ENCODE results near the gene CHN1. TPM values are rescaled to one million over a fixed set of nuclear protein-coding genes. Genes with fewer than 3 reads are reported as not detected.

Gene CHN1
- total RNA-seq, 4 donors from 2014 or later: 0.66 to 4.7 (median 2.4) TPM

DNA sequence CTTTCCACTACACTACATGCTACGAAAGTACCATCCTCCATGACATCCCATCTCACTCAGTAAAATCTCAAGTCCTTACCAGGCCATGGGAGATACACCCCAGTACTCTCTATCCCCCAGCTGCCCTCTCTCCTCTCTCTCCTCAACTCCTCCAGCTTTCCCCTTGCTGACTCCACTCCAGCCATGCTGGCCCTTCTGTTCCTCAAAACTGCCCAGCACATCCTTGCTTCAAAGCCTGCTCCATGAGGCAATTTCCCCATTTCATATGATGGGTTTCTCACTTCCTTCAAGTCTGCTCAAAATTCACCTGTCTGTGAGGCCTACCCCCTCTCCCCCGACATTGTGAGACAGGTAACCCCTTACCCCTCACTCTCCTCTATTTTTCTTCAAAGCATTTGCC lies 8.6 kb downstream of the CHN1 start:
- DNase-seq: no peak
- Histone ChIP-seq H3K4me1 (peaks cover 6 to 9% of the 10 kb centered on the region in 2 donors), H3K9me3 (no peaks in the 10 kb centered on the region), H3K27ac (no peak overlapping the region), H3K36me3 (no peaks in the 10 kb centered on the region), H3K4me3 (no peak overlapping the region), H3K27me3 (peaks cover 1 to 4% (median 4%) of the 10 kb centered on the region in 3 donors)
- intact Hi-C loops (cut with DNase I; ENCODE audit: low total_unique reads): no loop called here
- TF ChIP-seq, protein P1, sequence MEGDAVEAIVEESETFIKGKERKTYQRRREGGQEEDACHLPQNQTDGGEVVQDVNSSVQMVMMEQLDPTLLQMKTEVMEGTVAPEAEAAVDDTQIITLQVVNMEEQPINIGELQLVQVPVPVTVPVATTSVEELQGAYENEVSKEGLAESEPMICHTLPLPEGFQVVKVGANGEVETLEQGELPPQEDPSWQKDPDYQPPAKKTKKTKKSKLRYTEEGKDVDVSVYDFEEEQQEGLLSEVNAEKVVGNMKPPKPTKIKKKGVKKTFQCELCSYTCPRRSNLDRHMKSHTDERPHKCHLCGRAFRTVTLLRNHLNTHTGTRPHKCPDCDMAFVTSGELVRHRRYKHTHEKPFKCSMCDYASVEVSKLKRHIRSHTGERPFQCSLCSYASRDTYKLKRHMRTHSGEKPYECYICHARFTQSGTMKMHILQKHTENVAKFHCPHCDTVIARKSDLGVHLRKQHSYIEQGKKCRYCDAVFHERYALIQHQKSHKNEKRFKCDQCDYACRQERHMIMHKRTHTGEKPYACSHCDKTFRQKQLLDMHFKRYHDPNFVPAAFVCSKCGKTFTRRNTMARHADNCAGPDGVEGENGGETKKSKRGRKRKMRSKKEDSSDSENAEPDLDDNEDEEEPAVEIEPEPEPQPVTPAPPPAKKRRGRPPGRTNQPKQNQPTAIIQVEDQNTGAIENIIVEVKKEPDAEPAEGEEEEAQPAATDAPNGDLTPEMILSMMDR (IDR thresholded peaks at IDR 0.05 in 4 of 5, conservative IDR thresholded peaks at IDR 0.05 in 1 of 5): no peak
- TF ChIP-seq POLR2A (IDR thresholded peaks at IDR 0.05): no peak
- in situ Hi-C loops (cut with MboI; ENCODE audit: low sequenced_read_pairs in 4 of 4): no loop called here
- ATAC-seq: no peak

DNA sequence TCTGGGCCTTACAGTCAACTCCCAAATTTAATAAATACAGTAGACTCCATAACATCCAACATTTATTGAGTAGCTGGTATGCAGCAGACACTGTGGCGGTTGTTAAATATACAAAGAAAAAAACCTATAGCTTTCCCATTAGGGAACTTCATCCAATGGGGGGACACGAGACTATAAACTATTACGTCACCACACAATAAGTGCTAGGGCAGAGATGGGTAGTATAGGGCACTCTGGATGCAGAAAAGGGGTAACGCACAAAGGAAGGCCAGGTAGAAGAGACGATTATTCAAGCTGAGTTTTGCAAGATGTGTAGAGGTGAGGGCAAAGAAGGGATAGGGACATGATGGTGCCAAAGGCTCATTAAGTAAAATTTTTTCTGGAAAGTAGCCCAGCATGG lies 10.8 kb downstream of the CHN1 start:
- intact Hi-C loops (cut with DNase I; ENCODE audit: low total_unique reads) (no loop called here), in situ Hi-C loops (cut with MboI; ENCODE audit: low sequenced_read_pairs in 4 of 4) (no loop called here)
- no peaks in the 10 kb centered on the region for H3K9me3 ChIP-seq
- no peak for DNase-seq
- H3K4me3 ChIP-seq: no peak overlapping the region
- TF ChIP-seq, protein P1 (IDR thresholded peaks at IDR 0.05 in 4 of 5, conservative IDR thresholded peaks at IDR 0.05 in 1 of 5): no peak
- no peak for TF ChIP-seq POLR2A (IDR thresholded peaks at IDR 0.05)
- no peaks in the 10 kb centered on the region for H3K36me3 ChIP-seq
- peaks cover 6 to 9% of the 10 kb centered on the region in 2 donors for H3K4me1 ChIP-seq
- ATAC-seq: no peak
- H3K27ac ChIP-seq: no peak overlapping the region
- no peaks in the 10 kb centered on the region for H3K27me3 ChIP-seq

DNA sequence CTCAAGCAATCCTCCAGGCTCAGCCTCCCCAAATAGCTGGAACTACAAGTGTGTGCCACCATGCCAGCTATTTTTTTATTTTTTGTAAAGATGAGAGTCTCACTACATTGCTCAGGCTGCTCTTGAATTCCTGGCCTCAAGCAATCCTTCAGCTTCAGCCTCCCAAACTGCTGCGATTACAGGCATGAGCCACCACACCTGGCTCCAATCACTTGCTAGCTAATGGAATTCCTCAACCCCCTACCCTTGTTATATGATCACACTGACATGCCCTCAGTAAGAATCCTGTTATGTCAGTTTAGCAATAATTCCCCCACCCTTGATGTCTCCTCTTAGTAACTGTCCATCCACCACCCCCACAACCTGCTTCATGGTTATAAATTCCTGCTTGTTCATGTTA lies 12.3 kb downstream of the CHN1 start:
- no peaks in the 10 kb centered on the region for H3K9me3 ChIP-seq
- no peak for TF ChIP-seq POLR2A (IDR thresholded peaks at IDR 0.05)
- TF ChIP-seq, protein P1 (IDR thresholded peaks at IDR 0.05 in 4 of 5, conservative IDR thresholded peaks at IDR 0.05 in 1 of 5): no peak
- H3K4me1 ChIP-seq: no peaks in the 10 kb centered on the region
- no peak overlapping the region for H3K4me3 ChIP-seq
- intact Hi-C loops (cut with DNase I; ENCODE audit: low total_unique reads) (no loop called here), in situ Hi-C loops (cut with MboI; ENCODE audit: low sequenced_read_pairs in 4 of 4) (no loop called here)
- H3K27me3 ChIP-seq: no peaks in the 10 kb centered on the region
- H3K36me3 ChIP-seq: no peaks in the 10 kb centered on the region
- no peak overlapping the region for H3K27ac ChIP-seq
- ATAC-seq (no peak), DNase-seq (no peak)

DNA sequence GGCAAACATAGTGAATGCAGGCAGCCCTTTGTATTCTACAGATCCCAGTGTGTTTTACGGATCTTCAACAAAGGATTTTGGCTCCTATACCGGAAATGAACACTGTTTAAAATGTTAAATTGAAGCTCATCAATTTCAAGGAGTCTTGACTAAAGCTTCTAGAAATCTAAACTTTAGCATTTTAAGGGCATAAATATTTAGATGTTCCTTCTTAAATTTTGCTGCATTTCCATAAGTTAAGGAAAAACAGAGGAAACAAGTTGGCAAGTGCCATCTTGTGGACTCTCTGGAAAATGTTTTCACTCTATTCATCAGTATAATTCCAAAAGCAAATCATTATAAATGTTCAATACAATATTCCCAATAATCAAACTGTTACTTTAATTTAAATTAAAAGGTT lies 19.6 kb downstream of the CHN1 start:
- intact Hi-C loops (cut with DNase I; ENCODE audit: low total_unique reads): loop anchor here (2.0 kb wide), 1 partner anchor 215 kb away; no protein-coding TSS in a partner anchor
- in situ Hi-C loops (cut with MboI; ENCODE audit: low sequenced_read_pairs in 4 of 4): loop anchor here (5.0 to 10.0 kb wide), 3 partner anchors 211 to 241 kb away; no protein-coding TSS in a partner anchor
- Histone ChIP-seq H3K9me3 (no peaks in the 10 kb centered on the region), H3K4me3 (no peak overlapping the region), H3K27ac (no peak overlapping the region), H3K27me3 (no peaks in the 10 kb centered on the region), H3K4me1 (no peaks in the 10 kb centered on the region), H3K36me3 (no peaks in the 10 kb centered on the region)
- ATAC-seq: no peak
- TF ChIP-seq, protein P1 (IDR thresholded peaks at IDR 0.05 in 4 of 5, conservative IDR thresholded peaks at IDR 0.05 in 1 of 5): peak in 3 of 5 experiments; percentile 44 to 45 (median 44)
- no peak for TF ChIP-seq POLR2A (IDR thresholded peaks at IDR 0.05)
- DNase-seq: no peak

DNA sequence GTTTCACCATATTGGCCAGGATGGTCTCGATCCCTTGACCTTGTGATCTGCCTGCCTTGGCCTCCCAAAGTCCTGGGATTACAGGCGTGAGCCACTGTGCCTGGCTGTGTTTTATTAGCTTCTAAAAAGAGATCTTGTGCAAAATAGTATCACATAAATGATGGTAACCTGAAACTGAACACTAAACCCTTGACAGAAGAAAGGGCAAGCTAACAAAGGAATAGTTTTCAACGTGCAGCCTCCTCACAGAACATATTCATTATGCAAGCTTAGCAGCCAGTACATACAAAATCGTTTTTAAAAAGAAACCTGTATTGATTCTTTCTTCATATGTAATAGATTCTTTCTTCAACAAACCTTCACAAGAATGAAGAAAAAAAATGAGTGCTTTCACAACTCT lies 20.6 kb downstream of the CHN1 start:
- no peaks in the 10 kb centered on the region for H3K36me3 ChIP-seq
- DNase-seq (no peak), ATAC-seq (no peak)
- H3K4me1 ChIP-seq: no peaks in the 10 kb centered on the region
- in situ Hi-C loops (cut with MboI; ENCODE audit: low sequenced_read_pairs in 4 of 4) (loop anchor here in 2 of 4 donors (10.0 kb wide), 2 partner anchors 210 to 240 kb away; no protein-coding TSS in a partner anchor), intact Hi-C loops (cut with DNase I; ENCODE audit: low total_unique reads) (loop anchor here (2.0 kb wide), 1 partner anchor 214 kb away; no protein-coding TSS in a partner anchor)
- H3K27me3 ChIP-seq: no peaks in the 10 kb centered on the region
- no peaks in the 10 kb centered on the region for H3K9me3 ChIP-seq
- TF ChIP-seq POLR2A (IDR thresholded peaks at IDR 0.05): no peak
- TF ChIP-seq, protein P1 (IDR thresholded peaks at IDR 0.05 in 4 of 5, conservative IDR thresholded peaks at IDR 0.05 in 1 of 5): no peak
- H3K27ac ChIP-seq: no peak overlapping the region
- H3K4me3 ChIP-seq: no peak overlapping the region

Measured in gastrocnemius medialis (tissue), 4 donors.